BLaER1 (cell line): Measurements from ENCODE around the gene GPR78.

Experiments used
- H3K27ac ChIP-seq: shearing (Covaris generic); formaldehyde crosslinking; 2 replicates; pipeline ENCODE4 v1.8.1; 2022
- H3K27me3 ChIP-seq: shearing (Covaris generic); formaldehyde crosslinking; 2 replicates; pipeline ENCODE4 v1.8.1; 2022
- H3K36me3 ChIP-seq: shearing (Covaris generic); formaldehyde crosslinking; 2 replicates; pipeline ENCODE4 v1.8.1; 2022
- H3K4me1 ChIP-seq: shearing (Covaris generic); formaldehyde crosslinking; 2 replicates; pipeline ENCODE4 v1.8.1; 2022
- H3K4me2 ChIP-seq: shearing (Covaris generic); formaldehyde crosslinking; 2 replicates; pipeline ENCODE4 v1.8.1; 2022
- H3K4me3 ChIP-seq: shearing (Covaris generic); formaldehyde crosslinking; 2 replicates; pipeline ENCODE4 v1.8.1; 2022
- H3K9ac ChIP-seq: shearing (Covaris generic); formaldehyde crosslinking; 2 replicates; pipeline ENCODE4 v1.8.1; 2022
- H3K9me3 ChIP-seq: shearing (Covaris generic); formaldehyde crosslinking; 2 replicates; pipeline ENCODE4 v1.8.1; 2022
- H4K20me1 ChIP-seq: shearing (Covaris generic); formaldehyde crosslinking; 2 replicates; pipeline ENCODE4 v1.8.1; 2022
- Cebpa-rat ChIP-seq: shearing (Covaris generic); IDR thresholded peaks from 2 replicates; pipeline ENCODE4 v1.8.1; 2022

Gene GPR78

GRCh38 chr4:8580321-8581093, at the start of gene GPR78:
TSS of gene GPR78 (plus strand) at chr4:8580392. CDS start at chr4:8580983, 591 bp downstream.
- no peak within 1 kb of the TSS for H3K9ac ChIP-seq
- no peaks in the 10 kb centered on the region; the same call in 1 of the 2 replicates for H3K9me3 ChIP-seq
- no peak within 1 kb of the TSS for H3K4me3 ChIP-seq
- H3K4me2 ChIP-seq: peak within 1 kb of the TSS; percentile 57
- no peaks in the 10 kb centered on the region for H3K36me3 ChIP-seq
- H3K4me1 ChIP-seq: peaks cover 29% of the 10 kb centered on the region
- H4K20me1 ChIP-seq: peaks cover 22% of the 10 kb centered on the region; the same call in 1 of the 2 replicates
- H3K27ac ChIP-seq: no peak within 1 kb of the TSS
- no peaks in the 10 kb centered on the region for H3K27me3 ChIP-seq
- no peak for TF ChIP-seq Cebpa-rat

DNA sequence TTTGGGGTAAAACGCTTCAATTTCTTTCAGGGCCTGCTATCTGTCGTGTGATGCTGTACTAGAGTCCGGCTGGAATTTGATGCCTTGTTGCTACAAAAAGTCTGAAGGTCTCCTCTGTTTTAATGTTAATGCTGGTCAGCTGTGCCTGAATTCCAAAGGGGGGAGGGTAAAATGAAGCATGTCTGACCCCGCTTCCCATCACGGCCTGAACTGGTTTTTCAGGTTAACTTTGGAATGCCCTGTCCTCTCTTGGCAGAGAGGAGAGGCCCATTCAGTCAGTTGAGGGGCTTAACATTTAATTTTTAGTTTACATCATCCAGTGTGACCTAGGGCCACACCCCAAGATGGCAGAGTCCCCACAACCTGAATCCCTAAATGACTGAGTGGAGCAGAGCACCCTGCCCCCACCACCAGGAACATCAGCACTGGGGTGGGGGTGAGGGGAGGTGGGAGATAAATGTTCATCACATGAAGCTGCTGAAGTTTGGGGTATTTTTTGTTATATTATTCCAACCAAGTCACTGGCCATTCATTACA, 47.9 kb upstream of the GPR78 start:
- H3K27me3 ChIP-seq: no peaks in the 10 kb centered on the region
- no peak overlapping the region for H3K4me3 ChIP-seq
- H3K9ac ChIP-seq: no peak overlapping the region
- H3K9me3 ChIP-seq: peaks cover 25% of the 10 kb centered on the region
- H3K4me1 ChIP-seq: peaks cover 18% of the 10 kb centered on the region
- no peaks in the 10 kb centered on the region for H4K20me1 ChIP-seq
- TF ChIP-seq Cebpa-rat: no peak
- H3K36me3 ChIP-seq: no peaks in the 10 kb centered on the region
- no peak overlapping the region for H3K4me2 ChIP-seq
- H3K27ac ChIP-seq: no peak overlapping the region

DNA sequence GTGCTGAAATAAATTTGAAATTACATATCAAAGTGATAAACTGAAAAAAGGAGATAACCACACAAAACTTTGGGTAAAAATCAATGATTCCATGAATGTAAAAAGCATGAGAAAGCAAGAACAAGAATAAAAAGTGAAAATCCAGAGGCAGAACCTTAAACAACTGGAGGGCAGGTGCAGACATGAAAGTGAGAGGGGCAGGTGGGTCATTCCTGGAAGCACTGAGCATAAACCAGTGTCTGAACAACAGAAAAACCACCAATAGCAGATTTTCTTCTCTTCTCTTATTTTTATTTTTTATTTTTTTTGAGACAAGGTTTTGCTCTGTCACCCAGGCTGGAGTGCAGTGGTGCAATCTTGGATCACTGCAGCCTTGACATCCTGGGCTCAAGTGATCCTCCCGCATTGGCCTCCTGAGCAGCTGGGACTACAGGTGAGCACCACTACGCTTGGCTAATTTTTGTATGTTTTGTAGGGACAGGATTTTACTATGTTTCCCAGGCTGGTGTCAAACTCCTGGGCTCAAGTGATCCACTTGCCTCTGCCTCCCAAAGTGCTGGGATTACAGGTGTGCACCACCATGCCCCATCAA, 46.8 kb upstream of the GPR78 start:
- TF ChIP-seq Cebpa-rat: no peak
- Histone ChIP-seq H3K4me3 (no peak overlapping the region), H3K9ac (no peak overlapping the region), H3K36me3 (no peaks in the 10 kb centered on the region), H3K4me1 (peaks cover 28% of the 10 kb centered on the region), H3K9me3 (peaks cover 25% of the 10 kb centered on the region), H3K4me2 (no peak overlapping the region), H3K27ac (no peak overlapping the region), H3K27me3 (no peaks in the 10 kb centered on the region), H4K20me1 (0 out of 2 replicates have a peak, but pooled peaks cover 3% of the 10 kb centered on the region)

DNA sequence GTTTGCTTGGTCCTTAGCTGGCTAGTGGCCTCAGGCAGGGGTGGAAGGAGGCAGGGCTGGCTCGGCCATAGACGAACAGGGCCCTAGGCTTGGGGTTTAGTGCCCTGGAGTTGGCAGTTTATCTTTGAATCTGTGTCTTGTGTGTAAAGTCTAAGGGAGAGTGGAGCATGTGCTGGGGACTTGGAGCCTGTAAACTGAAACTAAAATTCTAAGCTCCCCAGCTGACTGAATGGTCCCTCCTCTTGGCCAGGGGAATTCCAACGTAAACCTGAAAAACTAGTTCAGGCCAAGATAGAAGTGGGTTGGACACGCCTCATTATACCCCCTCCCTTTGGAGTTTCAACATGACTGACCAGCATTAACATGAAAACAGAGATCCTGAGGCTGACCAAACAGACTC, 46.1 kb upstream of the GPR78 start:
- Histone ChIP-seq H4K20me1 (0 out of 2 replicates have a peak, but pooled peaks cover 5% of the 10 kb centered on the region), H3K36me3 (no peaks in the 10 kb centered on the region), H3K9ac (no peak overlapping the region), H3K27me3 (no peaks in the 10 kb centered on the region; the same call in 1 of the 2 replicates), H3K27ac (no peak overlapping the region), H3K4me3 (no peak overlapping the region), H3K9me3 (peaks cover 25% of the 10 kb centered on the region), H3K4me1 (peaks cover 36% of the 10 kb centered on the region), H3K4me2 (no peak overlapping the region)
- TF ChIP-seq Cebpa-rat: no peak

DNA sequence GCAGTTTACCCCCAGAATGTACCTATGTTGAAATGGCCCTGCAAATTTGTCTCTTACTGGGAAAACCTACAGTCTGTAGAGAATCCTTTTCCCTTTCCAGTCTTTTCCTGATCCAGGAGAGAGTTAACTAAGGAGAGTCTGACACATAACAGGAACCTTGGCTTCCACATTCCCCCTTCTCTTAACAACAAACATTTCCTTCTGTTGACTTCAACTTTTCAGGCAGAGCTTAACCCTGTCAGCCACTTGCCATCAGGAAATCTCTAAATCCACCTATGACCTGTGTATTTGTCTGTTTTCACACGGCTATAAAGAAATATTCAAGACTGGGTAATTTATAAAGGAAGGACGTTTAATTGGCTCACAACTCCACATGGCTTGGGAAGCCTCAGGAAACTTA, 45.6 kb upstream of the GPR78 start:
- H3K27me3 ChIP-seq: no peaks in the 10 kb centered on the region; the same call in 1 of the 2 replicates
- 0 out of 2 replicates have a peak, but pooled peaks cover 5% of the 10 kb centered on the region for H4K20me1 ChIP-seq
- no peaks in the 10 kb centered on the region for H3K36me3 ChIP-seq
- no peak overlapping the region for H3K27ac ChIP-seq
- no peak for TF ChIP-seq Cebpa-rat
- no peak overlapping the region for H3K9ac ChIP-seq
- H3K9me3 ChIP-seq: peaks cover 24% of the 10 kb centered on the region
- H3K4me2 ChIP-seq: no peak overlapping the region
- peaks cover 40% of the 10 kb centered on the region for H3K4me1 ChIP-seq
- H3K4me3 ChIP-seq: no peak overlapping the region

GRCh38 chr4:8536467-8536866, 43.7 kb upstream of the GPR78 start:
- no peak overlapping the region for H3K27ac ChIP-seq
- H3K9ac ChIP-seq: no peak overlapping the region

DNA sequence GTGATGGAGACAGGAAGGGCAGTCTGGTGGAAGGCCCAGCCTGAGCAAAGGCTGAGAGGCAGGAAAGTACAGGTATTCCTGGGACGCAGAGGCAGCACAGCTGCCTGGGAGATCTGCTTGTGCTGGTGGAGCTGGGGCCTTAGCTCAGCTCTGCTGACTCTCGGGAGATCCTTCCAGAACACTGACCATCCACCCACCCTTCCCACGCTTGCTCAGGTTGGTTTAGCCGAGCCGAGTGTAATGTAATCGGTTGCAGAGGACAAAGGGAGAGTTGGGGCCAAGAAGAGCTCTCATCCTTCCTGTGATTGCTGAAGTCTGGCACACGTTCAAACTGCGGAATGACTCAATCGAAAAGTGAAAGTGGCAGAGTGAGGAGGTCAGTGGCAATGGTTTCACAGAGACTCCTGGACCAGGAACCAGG, 43.1 kb upstream of the GPR78 start:
- Histone ChIP-seq H3K9me3 (peaks cover 18% of the 10 kb centered on the region), H3K4me2 (peak overlapping the region; percentile 72), H3K27me3 (peaks cover 5% of the 10 kb centered on the region), H3K4me1 (peaks cover 53% of the 10 kb centered on the region), H3K27ac (no peak overlapping the region), H3K36me3 (no peaks in the 10 kb centered on the region), H3K4me3 (no peak overlapping the region), H4K20me1 (peaks cover 5% of the 10 kb centered on the region; the same call in 1 of the 2 replicates), H3K9ac (no peak overlapping the region)
- no peak for TF ChIP-seq Cebpa-rat

More at GRCh38 chr4:8536467-8536866, 43.7 kb upstream of the GPR78 start:
- Histone ChIP-seq H3K4me2 (peak overlapping the region; percentile 72), H3K9me3 (peaks cover 18% of the 10 kb centered on the region), H3K4me3 (no peak overlapping the region), H3K27me3 (peaks cover 3% of the 10 kb centered on the region; the same call in 1 of the 2 replicates), H3K36me3 (no peaks in the 10 kb centered on the region), H4K20me1 (0 out of 2 replicates have a peak, but pooled peaks cover 5% of the 10 kb centered on the region), H3K4me1 (peaks cover 53% of the 10 kb centered on the region)
- no peak for TF ChIP-seq Cebpa-rat

- H3K27ac ChIP-seq: no peak overlapping the region
- peaks cover 16% of the 10 kb centered on the region for H3K27me3 ChIP-seq
- H4K20me1 ChIP-seq: peaks cover 10% of the 10 kb centered on the region; the same call in 1 of the 2 replicates
- peaks cover 18% of the 10 kb centered on the region for H3K9me3 ChIP-seq
- H3K4me3 ChIP-seq: no peak overlapping the region
- peaks cover 62% of the 10 kb centered on the region for H3K4me1 ChIP-seq
- H3K36me3 ChIP-seq: no peaks in the 10 kb centered on the region
- peak overlapping the region; percentile 72 for H3K4me2 ChIP-seq
- H3K9ac ChIP-seq: no peak overlapping the region
- no peak for TF ChIP-seq Cebpa-rat
Observed at GRCh38 chr4:8538076-8538702, 42.0 kb upstream of the GPR78 start.

DNA sequence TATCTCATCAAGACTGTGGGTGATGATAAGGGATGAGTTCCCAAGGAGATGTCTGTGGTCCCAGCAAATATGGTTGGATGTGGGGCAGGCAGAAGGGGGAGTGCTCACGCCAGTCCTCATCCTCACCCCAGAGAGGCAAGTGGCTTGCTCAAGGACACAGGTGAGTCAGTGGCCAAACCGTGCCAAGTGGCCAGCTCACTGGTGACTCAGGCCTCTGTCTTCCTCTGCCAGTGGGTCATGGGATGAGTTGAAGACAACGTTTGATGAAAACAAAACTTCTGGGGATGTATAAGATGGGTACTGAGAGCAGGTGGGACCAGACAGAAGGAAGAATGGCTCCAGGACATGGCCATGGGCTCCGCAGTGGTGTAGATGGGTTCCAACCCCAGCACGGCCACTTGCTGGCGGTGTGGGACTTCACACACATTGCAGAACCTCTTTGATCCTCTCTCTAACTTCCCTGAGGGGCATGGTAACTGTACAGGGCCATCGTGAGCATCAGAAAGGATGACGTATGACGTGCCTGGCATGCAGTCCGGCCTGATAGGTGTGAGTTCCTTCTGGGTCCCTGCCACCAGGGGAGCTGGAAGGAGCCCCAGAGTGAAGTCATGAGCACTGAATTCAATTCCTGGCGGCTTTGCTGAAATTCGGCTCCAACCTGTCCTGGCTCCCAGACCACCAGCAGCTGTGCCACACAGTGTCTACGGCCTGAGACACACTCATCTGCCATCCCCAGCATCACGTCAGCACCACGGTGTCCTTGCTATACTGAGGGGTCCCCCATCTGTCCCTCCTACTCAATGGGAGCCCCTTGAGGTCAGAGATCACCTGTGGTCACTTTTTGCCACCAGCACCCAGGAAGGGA, 41.3 kb upstream of the GPR78 start:
- Histone ChIP-seq H4K20me1 (peaks cover 11% of the 10 kb centered on the region; the same call in 1 of the 2 replicates), H3K4me2 (peak overlapping the region; percentile 72), H3K4me1 (peaks cover 69% of the 10 kb centered on the region), H3K9me3 (peaks cover 16% of the 10 kb centered on the region), H3K4me3 (no peak overlapping the region), H3K27ac (no peak overlapping the region), H3K27me3 (peaks cover 24% of the 10 kb centered on the region), H3K9ac (no peak overlapping the region), H3K36me3 (no peaks in the 10 kb centered on the region)
- no peak for TF ChIP-seq Cebpa-rat
